Measurements from ENCODE around the gene SGTA. TPM values are rescaled to one million over a fixed set of nuclear protein-coding genes. Genes with fewer than 3 reads are reported as not detected.
A peak's percentile ranks its signal among the peaks of the same experiment; 100 is the strongest.
"Not testable (repeated sequence)": the region's sequence is repeated elsewhere in the genome, so short reads cannot be mapped to it uniquely, and the experiment has no call there.

Gene SGTA, protein sequence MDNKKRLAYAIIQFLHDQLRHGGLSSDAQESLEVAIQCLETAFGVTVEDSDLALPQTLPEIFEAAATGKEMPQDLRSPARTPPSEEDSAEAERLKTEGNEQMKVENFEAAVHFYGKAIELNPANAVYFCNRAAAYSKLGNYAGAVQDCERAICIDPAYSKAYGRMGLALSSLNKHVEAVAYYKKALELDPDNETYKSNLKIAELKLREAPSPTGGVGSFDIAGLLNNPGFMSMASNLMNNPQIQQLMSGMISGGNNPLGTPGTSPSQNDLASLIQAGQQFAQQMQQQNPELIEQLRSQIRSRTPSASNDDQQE
- total RNA-seq = 10 to 100 TPM; 29.2 to 30.7 TPM
- long read RNA-seq, donor 1, transcript SGTA-201 (12 exons, 2,330 nt) = major isoform, 27 of 40 reads
- long read RNA-seq, donor 1, partial matches to known transcripts = 7 of 40 reads
- long read RNA-seq, donor 1, other reads (novel, unspliced or antisense) = 5 of 40 reads
- long read RNA-seq, donor 2, transcript SGTA-201 (12 exons, 2,330 nt) = major isoform, 155 of 191 reads
- long read RNA-seq, donor 2, partial matches to known transcripts = 21 of 191 reads
- long read RNA-seq, donor 2, other reads (novel, unspliced or antisense) = 15 of 191 reads

GRCh38 chr19:2782936-2783780, at the start of gene SGTA:
Gene SGTA, minus strand, starts transcription at chr19:2783273. Its CDS starts 14,205 bp downstream, at chr19:2769068.
- peak; percentile 99 for DNase-seq (ENCODE audit: low spot score)
- intact Hi-C loops (cut with DNase I) = no loop called here

GRCh38 chr19:2827840-2828489, 44.9 kb upstream of the SGTA start:
- intact Hi-C loops (cut with DNase I) = no loop called here
- no peak for DNase-seq (ENCODE audit: low spot score)

- no peak for DNase-seq (ENCODE audit: low spot score)
- intact Hi-C loops (cut with DNase I) = no loop called here
These were observed 43.9 kb upstream of the SGTA start for GRCh38 chr19:2827022-2827421.

- intact Hi-C loops (cut with DNase I) = no loop called here
- peak; percentile 31 for DNase-seq (ENCODE audit: low spot score)
These were observed 41.1 kb upstream of the SGTA start for GRCh38 chr19:2824129-2824528.

DNA sequence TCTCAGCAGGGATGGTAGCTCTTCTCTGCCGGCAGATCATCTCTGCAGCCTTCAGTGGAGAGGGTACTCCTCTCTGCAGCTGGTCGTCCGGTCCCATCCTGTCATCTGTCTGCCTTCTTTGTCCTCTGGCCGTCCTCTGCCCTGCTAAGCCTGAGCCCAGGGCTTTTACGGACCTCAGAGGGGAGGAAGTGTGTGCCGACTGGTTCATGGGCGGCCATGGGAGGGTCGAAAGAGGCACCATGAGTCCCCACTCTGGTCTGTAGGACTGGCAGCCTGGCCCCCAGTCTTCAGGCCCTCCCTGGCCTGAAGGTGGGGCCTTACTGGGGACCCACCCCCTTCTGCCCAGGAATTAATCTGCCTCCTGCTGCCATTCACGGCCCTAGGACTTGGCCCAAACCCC, 40.6 kb upstream of the SGTA start:
- intact Hi-C loops (cut with DNase I) = no loop called here
- no peak for DNase-seq (ENCODE audit: low spot score)

- intact Hi-C loops (cut with DNase I) = no loop called here
- peak; percentile 36 for DNase-seq (ENCODE audit: low spot score)
These were observed 39.8 kb upstream of the SGTA start for GRCh38 chr19:2822846-2823245.

DNA sequence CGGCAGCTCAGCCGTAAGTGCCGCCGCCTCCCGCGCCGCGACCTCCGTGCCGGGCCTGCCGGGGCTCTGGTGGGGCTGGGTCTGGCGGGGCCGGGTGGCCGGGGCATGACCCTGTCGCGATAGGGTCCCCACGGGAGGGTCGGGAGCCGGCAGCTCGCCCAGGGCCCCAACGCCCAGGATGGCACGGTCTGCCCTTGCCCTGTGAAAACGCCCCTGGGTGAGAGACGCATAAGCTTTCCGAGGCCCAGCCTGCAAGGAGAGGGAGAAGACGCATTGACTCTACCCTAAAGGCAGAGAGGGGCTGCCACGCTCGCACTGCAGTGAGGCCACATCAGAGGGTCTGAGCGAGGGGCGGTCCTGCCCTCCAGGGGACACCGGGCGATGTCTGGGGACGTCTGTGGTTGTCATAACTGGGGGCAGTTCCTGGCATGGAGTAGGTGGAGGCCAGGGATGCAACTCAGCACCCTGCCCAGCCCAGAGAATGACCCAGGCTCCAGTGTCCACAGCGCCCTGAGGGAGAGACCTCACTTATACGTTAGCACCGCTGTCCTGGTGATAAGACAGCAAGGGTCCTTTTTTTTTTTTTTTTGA, 37.1 kb upstream of the SGTA start:
- intact Hi-C loops (cut with DNase I) = no loop called here
- no peak for DNase-seq (ENCODE audit: low spot score)

DNA sequence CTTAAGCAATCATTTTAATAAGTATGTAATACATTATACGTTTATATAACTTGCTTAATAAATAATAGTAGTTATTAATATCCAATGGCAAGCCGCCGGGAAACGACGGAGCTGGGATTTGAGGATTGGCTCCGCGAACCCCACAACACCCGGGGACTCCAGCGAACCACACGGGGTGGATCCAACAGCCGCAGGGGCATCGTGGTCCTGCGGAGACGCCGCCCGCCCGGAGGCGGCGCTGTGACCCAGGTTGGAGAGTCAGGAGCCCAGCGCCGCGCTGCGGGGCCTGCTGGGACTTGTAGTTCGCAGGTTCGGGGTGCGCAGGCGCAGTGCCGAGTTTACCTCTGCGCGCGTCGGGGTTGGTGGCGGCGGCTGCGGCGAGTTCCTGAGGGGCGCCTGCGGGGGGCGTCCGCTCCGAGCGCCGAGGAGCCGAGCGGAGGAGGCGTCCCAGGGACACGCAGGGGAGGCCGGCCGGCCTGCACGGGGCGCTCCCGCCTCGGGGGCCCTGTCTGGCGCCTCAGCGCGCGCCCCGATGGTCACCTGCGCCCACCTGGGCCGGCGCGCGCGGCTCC, 36.6 kb upstream of the SGTA start, which contains the start of gene ZNF554:
TSS of gene ZNF554 (plus strand) at position 329 of the 572 bp plus-strand sequence. CDS start at position 533, 204 bp downstream.
- intact Hi-C loops (cut with DNase I) = loop anchor here in 1 of 2 donors (1.0 kb wide), 1 partner anchor 37 kb away; no protein-coding TSS in a partner anchor
- peak; percentile 99 for DNase-seq (ENCODE audit: low spot score)

DNA sequence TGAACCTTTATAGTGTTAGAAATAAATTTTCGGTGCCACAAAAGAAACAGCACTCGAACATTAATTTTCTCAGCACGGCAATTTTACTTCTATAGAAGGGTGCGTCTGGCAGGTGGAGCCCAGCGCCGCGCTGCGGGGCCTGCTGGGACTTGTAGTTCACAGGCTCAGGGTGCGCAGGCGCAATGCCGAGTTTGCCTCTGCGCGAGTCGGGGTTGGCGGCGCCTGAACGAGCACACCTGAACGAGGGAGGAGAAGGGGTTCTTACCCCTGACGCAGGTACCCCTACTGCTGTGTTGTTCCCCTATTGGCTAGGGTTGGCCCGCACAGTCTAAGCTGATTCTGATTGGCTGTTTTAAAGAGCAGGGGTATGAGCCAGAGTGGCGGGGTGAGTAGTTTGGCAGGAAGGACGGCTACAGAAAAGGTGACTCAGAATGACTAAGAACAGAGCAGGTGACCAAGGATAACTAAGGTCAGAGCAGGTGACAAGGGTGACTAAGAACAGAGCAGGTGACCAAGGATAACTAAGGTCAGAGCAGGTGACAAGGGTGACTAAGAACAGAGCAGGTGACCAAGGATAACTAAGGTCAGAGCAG, 34.3 kb upstream of the SGTA start:
- not testable (repeated sequence) for DNase-seq (ENCODE audit: low spot score)

DNA sequence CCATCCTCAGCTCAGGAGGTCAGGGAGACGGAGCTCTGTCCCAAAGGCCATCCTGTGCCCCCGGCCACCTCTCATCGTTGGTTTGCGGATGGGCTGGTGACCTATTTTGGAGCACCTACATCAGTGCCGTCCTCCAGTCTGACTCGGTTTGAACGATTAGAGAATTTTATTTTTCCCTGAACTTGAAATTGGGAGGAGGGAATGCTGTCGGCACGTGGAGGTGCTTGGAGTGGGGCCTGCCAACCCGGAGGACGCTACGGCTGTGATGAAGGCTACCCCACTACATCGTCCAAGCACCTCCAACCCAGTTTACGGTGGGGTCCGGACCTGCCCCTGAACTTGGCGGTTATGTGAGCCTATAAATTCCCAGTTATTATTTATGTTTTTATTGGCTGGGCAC, 33.6 kb upstream of the SGTA start:
- intact Hi-C loops (cut with DNase I) = no loop called here
- DNase-seq (ENCODE audit: low spot score) = no peak

More for the DNA sequence above, 34.3 kb upstream of the SGTA start:
- intact Hi-C loops (cut with DNase I) = not testable (repeated sequence)

- no peak for DNase-seq (ENCODE audit: low spot score)
These were observed 32.9 kb upstream of the SGTA start for GRCh38 chr19:2815923-2816322.

DNA sequence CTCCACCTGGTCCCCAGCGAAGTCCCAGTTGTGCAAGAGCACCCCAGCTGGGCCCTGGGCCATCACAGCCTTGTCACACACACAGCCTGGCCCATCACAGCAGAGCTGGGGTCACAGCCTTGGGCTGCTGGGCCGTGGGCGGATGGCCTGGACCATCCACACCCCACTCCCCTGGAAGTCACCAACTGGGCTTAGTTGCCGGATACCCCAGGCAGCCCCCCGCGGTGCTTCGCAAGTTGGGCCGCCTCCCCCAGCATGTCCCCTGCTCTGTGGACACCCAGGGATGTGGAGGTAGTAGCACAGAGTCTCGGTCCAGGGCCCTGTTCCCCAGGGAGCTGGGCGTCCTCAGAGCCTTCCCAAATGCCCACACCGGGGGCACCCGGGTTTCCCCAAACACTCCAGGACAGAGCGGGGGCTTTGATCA, 32.1 kb upstream of the SGTA start:
- intact Hi-C loops (cut with DNase I) = no loop called here
- DNase-seq (ENCODE audit: low spot score) = no peak

More at GRCh38 chr19:2815923-2816322, 32.9 kb upstream of the SGTA start:
- intact Hi-C loops (cut with DNase I) = no loop called here

DNA sequence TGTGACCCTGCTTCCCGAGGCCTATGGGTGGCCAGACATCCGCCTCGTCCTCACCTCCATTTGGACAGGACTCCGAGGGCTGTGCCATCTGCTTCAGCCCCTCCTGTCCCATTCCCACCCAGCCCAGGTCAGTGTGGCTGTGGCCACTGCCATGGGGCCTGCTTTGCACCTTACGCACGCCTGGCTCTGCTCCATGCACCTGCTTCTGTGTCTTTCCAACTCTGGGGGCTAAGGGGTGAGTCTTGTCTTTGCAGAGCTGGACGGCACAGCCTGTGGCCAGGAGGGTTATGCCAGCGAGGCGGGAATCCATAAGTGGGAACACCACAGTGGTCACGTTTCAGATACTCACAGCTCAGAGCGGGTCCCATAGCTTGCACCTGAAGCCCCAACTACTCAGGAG, 31.4 kb upstream of the SGTA start:
- intact Hi-C loops (cut with DNase I) = no loop called here
- no peak for DNase-seq (ENCODE audit: low spot score)

- DNase-seq (ENCODE audit: low spot score) = no peak
- intact Hi-C loops (cut with DNase I) = no loop called here
These were observed 30.4 kb upstream of the SGTA start for GRCh38 chr19:2813235-2814160.

GRCh38 chr19:2812414-2813234, 29.6 kb upstream of the SGTA start:
- intact Hi-C loops (cut with DNase I) = no loop called here
- DNase-seq (ENCODE audit: low spot score) = no peak

DNA sequence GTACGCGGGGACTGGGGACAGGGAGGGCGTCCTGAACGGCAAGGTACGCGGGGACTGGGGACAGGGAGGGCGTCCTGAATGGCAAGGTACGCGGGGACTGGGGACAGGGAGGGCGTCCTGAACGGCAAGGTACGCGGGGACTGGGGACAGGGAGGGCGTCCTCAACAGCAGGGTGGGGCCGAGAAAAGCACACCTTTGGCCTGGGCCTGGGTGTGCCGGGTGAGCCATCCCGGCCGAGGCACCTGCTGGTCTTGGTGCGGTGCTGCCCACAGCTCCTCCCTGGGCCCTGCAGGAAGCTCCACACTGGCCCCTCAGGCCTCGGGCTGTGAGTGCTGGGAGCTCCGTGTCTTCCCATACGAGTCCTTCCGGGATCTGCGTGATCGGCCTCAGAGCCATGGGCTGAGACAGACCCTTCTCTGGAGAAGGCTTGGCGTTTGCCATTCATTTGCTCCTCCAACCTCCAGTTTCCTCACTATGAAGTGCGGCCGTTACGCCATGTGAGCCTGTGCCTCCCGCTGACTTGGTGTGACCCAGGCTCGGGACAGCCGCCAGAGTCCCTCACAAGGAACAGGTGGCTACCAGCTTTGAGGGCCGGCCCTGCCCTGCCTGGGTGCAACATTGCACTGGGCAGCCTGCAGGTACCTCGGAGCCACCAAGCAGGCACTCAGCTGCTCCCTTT, 28.8 kb upstream of the SGTA start:
- DNase-seq (ENCODE audit: low spot score) = no peak
- intact Hi-C loops (cut with DNase I) = no loop called here
